Ishikawa (cell line): ENCODE measurements around the gene WDR86.

Experiments used
- EP300 ChIP-seq: IDR thresholded peaks from 2 replicates; pipeline ENCODE4 v1.6.1; 2012; ENCODE audit warnings: borderline replicate concordance
- RAD21 ChIP-seq: IDR thresholded peaks from 2 replicates; pipeline ENCODE4 v1.6.1; 2012; ENCODE audit warnings: low read depth

- TF ChIP-seq RAD21: no peak
- TF ChIP-seq EP300: no peak
These were observed 34.8 kb upstream of the WDR86 start for GRCh38 chr7:151444632-151445031.
